ENCODE data around the gene ITGAV.

DNA sequence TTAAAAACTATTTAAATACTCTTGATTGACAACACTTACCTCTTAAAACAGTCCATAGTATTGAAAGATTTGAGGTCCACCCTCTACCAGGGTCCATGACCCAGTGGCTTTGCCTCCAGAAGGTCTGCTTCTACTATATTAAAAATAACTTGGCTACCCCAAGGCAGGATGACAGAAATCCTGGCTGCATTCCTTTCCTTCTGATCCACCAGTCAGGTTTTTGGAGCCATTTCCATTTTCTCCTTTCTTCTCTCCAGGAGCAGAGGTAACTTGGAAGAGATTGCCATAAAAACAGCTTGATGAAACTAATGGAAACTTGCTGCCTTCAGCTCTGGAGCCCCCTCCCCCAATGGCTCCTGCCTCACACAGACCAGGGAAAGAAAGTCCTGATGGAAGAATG, 101.4 kb downstream of the ITGAV start:
- TF ChIP-seq CTCF (IDR thresholded peaks at IDR 0.05) (no peak), POLR2AphosphoS5 (IDR thresholded peaks at IDR 0.05) (no peak), EP300 (IDR thresholded peaks at IDR 0.05) (no peak), POLR2A (IDR thresholded peaks at IDR 0.05) (no peak)

Measured in sigmoid colon (tissue), 4 donors.